ENCODE results near the gene GVQW3.

GRCh38 chr11:76336597-76336996 is 44.5 kb upstream of the GVQW3 start:
- TF ChIP-seq CTCF (IDR thresholded peaks at IDR 0.05), result no peak
- TF ChIP-seq POLR2A (IDR thresholded peaks at IDR 0.05), result no peak

Data from adrenal gland (tissue), 5 donors.